Measurements from ENCODE around the gene TRAPPC2.
A peak's percentile ranks its signal among the peaks of the same experiment; 100 is the strongest.
"Not testable (repeated sequence)": the region's sequence is repeated elsewhere in the genome, so short reads cannot be mapped to it uniquely, and the experiment has no call there.

Gene TRAPPC2

DNA sequence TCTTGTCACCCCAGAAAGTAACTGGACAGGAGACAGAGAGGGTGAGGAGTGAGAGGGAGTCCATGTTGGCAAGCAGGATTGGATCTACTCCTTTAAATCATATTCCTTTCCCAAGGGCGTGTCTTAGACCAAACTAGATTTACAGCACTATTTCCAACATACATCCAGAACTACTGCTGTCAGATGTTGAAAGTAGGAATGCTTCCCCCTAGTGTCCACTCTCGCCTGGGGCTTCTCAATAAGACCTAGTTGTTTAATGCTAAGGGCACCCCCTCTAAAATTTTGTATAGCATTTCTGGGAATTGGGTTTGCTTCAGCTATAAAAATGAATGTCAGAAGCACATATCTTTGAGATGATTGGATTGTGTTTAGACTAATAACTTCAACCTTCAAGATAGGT is 13.4 kb upstream of the TRAPPC2 start:
- no peak for DNase-seq (ENCODE audit: low read depth in 2 of 2)

DNA sequence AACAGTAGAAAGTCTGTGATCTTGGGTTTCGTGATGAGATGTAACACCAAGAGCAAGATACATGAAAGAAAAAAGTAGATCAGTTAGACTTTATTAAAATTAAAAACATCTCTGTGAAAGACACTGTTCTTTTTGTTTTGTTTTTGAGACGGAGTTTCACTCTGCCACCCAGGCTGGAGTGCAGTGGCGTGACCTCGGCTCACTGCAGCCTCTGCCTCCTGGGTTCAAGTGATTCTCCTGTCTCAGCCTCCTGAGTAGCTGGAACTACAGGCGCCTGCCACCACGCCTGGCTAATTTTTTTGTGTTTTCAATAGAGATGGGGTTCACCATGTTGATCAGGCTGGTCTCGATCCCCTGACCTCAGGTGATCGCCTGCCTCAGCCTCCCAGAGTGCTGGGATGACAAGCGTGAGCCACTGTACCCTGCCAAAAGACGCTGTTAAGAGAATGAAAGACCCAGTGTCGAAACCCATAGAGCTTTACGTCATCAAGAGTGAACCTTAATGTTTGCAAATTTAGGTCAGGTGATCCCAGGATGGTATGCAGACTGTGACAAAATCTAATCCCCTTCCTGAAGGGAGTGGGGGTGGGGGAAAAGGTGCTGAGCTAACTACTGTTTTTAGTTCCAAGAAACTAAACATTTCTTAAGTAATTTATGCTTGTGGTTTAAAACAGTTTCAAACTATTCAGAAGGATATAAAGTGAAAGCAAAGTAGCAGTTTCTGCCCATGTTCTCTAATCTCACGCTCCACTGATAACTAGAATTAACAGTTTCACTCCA is 8.2 kb upstream of the TRAPPC2 start:
- DNase-seq (ENCODE audit: low read depth in 2 of 2), result peak; percentile 14 to 37

DNA sequence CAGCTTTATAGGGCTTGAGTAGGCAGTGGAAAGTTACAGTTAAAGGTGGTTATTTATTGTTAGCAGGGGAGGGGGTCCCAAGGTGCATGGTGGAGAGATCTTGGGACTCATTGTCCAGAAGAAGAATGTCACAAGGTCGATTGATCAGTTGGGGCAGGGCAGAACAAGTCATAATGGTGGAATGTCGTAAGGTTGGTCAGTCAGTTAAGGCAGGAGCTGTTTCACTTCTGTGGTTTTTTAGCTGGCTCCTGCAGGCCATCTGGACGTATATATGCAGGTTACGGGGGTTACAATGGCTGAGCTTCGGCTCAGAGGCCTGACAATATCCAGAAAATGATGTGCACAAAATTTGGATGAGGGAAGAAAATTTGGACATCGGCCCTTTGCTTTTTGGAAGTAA is 7.3 kb upstream of the TRAPPC2 start:
- DNase-seq (ENCODE audit: low read depth in 2 of 2), result no peak

- no peak for DNase-seq (ENCODE audit: low read depth in 2 of 2)
Observed at GRCh38 chrX:13733506-13733905, 914 bp downstream of the TRAPPC2 start.

GRCh38 chrX:13732246-13733067 is 2.0 kb downstream of the TRAPPC2 start:
- no peak for DNase-seq (ENCODE audit: low read depth in 2 of 2)

GRCh38 chrX:13730523-13730922 is 3.9 kb downstream of the TRAPPC2 start:
- not testable (repeated sequence) for DNase-seq (ENCODE audit: low read depth in 2 of 2)

DNA sequence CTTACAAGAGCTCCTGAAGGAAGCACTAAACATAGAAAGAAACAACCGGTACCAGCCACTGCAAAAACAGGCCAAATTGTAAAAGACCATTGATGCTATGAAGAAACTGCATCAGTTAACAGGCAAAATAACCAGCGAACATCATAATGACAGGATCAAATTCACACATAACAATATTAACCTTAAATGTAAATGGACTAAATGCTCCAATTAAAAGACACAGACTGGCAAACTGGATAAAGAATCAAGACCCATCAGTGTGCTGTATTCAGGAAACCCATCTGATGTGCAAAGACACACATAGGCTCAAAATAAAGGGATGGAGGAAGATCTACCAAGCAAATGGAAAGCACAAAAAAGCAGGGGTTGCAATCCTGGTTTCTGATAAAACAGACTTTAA is 7.8 kb downstream of the TRAPPC2 start:
- not testable (repeated sequence) for DNase-seq (ENCODE audit: low read depth in 2 of 2)

DNA sequence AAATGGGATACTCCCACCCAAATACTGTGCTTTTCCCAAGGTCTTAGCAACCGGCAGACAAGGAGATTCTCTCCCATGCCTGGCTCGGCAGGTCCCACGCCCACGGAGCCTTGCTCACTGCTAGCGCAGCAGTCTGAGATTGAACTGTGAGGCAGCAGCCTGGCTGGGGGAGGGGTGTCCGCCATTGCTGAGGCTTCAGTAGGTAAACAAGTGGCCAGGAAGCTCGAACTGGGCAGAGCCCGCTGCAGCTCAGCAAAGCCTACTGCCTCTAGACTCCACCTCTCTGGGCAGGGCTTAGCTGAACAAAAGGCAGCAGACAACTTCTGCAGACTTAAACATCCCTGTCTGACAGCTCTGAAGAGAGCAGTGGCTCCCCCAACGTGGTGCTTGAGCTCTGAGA is 9.5 kb downstream of the TRAPPC2 start:
- peak; percentile 18 to 20 for DNase-seq (ENCODE audit: low read depth in 2 of 2)

DNA sequence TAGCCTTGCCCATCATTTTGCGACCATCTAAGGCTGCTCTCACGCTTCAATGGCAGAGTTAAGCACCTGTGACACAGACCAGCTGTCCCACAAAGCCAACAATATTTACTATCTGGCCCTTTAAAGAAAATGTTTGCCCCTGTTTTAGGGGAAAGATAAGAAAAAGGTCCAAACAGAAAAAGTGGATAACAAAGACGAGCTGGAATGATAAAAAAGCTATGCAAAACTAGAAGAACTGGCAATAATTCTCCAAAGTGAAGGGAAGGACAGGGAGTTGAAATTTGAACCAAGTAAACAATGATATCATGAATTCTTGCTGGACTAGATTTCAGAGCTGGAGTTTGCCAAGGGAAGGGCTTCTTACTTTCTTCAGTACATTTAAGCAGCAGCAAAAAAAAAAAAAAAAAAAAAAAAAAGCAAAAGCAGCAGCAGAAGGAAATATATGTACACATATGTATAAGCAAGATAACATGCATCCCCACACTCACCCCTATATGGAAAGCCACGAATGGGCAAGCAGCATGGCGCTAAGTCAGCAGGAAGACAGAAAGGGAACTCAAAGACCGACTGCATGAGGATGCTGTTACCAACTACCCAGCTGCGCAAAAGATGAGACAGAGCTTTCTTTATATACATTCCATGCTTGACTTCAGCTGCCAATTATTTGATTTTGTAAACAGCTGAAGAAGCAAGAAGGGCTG is 12.5 kb downstream of the TRAPPC2 start:
- no peak for DNase-seq (ENCODE audit: low read depth in 2 of 2)

DNA sequence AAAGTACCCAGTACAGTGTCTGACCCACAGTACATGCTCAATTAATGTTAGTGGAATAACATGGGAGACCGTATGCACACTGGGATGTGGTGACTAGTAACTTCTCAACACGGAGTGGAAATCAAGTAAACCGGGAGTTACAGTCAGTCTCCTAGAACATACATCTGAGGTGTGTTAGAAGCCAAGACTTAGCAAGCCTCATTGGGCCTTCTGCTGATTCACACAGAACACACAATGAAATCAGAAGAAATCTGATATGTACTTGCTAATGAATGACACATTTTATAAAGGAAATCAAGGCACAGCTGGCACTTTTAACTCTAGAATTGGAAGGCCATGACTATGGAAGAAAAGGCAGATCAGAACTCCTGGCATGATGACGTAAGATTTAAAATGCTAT is 13.0 kb downstream of the TRAPPC2 start:
- no peak for DNase-seq (ENCODE audit: low read depth in 2 of 2)

- no peak for DNase-seq (ENCODE audit: low read depth in 2 of 2)
Observed at GRCh38 chrX:13719192-13719856, 15.1 kb downstream of the TRAPPC2 start.

DNA sequence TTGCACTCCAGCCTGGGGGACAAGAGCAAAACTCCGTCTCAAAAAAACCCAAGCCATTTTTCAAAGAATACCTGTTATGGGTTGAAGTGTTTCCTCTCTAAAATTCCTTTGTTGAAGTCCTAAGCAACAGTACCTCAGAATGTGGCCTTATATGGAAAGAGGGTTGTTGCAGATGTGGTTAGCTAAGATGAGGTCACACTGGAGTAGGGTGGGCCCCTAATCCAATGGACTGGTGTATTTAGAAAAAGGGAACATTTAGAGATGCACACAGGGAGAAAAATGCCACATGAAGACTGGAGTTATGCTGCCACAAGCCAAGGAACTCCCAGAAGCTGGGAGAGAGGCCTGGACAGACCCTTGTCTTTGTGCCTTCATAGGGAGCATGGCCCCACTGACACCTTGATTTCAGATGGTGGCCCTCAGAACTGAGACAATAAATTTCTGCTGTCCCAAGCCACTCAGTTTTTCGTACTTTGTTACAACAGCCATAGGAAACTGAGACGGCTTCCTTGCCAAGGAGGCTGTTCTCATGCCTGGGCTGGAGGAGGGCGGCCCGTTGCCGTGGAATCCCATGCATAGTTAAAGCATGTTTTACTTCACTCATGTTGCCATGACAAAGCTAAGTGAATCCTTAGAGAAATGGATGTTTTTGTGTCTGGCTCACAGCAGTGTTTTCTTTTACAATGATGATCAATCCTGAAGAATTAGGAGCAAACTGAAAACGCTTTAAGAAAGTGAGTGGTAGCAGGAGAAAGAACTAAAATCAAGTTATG is 16.5 kb downstream of the TRAPPC2 start:
- no peak for DNase-seq (ENCODE audit: low read depth in 2 of 2)

GRCh38 chrX:13716905-13717304 is 17.5 kb downstream of the TRAPPC2 start:
- DNase-seq (ENCODE audit: low read depth in 2 of 2), result no peak

GRCh38 chrX:13716455-13716854 is 18.0 kb downstream of the TRAPPC2 start:
- DNase-seq (ENCODE audit: low read depth in 2 of 2), result no peak

DNA sequence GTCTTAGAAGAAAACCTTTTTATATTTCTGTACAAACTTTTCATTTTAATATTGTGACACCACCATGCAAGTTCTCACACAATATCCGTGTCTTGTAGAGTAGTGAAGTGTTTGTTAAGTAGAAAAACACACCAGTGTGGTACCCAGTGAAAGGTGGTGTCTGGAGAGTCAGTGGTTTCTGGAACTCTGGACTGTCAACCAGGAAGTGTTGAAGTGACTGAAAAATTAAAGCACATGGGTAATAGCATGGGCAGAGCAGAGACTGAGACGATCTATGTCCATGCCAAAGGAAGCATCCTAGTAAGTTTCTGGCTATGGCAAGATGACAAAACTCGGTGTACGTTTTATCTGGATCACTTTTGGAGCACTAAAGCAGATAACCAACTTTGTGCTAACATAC is 23.3 kb downstream of the TRAPPC2 start:
- DNase-seq (ENCODE audit: low read depth in 2 of 2), result no peak

- no peak for DNase-seq (ENCODE audit: low read depth in 2 of 2)
Observed at GRCh38 chrX:13703589-13703988, 30.8 kb downstream of the TRAPPC2 start.

GRCh38 chrX:13703135-13703534 is 31.3 kb downstream of the TRAPPC2 start:
- DNase-seq (ENCODE audit: low read depth in 2 of 2), result no peak

- no peak for DNase-seq (ENCODE audit: low read depth in 2 of 2)
Observed at GRCh38 chrX:13702111-13702789, 32.2 kb downstream of the TRAPPC2 start.

DNA sequence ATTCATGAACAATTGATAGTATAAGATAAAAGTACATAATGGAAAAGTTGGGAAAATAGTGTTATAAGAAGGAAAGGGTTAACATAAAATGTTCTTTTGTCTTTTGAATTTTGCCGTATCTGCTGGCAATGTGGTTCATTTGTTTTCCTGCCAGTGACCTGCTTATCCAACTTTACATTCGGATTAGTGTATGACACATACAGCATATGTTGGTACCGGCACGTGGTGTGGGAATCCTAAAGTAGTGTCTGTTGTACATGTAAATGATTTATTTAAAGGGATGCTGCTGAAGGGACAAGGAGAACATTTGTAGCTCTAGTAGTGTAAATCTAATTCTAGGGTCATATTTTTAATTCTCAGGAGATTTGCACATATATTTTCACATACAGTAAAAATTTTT is 34.0 kb downstream of the TRAPPC2 start:
- no peak for DNase-seq (ENCODE audit: low read depth in 2 of 2)

DNA sequence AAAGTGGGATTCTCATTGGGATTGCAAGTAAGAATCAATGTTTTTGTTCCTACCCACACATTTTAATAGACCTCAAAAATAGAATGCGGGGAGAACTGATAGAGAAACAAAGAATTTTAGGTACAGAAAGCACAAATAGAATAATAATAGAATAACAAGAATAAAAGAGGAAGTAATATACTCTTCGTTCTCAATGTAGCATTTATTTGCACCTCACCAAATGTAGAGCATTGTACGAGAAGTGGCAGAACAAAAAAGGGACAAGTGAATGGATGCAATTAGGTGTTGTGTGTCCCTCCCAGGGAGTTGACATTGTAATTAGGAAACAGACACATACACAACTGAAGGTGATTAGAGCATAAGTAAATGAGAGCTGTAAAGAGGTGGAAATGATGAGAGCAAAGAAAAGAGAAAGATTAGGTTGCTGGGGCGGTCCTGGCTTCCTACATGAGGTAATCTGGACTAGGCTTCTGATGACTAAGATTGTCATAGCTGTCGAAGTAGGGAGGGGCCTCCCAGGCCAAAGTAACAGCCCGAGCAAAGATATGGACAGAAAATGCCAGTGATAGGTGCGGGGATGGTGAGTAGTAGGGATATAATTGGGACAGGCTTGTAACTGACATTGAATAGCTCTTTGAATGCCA is 35.1 kb downstream of the TRAPPC2 start:
- DNase-seq (ENCODE audit: low read depth in 2 of 2), result no peak

Data from stimulated activated CD4-positive, alpha-beta T cell treated with anti-CD3 and anti-CD28 coated beads, Interleukin-4, amount 100 ng/mL, for 48 hours (primary cell).